Trophoblast cell (in vitro differentiated cells and primary cell): Measurements from ENCODE around the gene PALLD.
A peak's percentile ranks its signal among the peaks of the same experiment; 100 is the strongest.

Source experiments
- DNase-seq, 2 donors: peaks; one replicate each; pipeline ENCODE4 v3.0.0-alpha.2; 2016
- H2AFZ ChIP-seq: 2 replicates; pipeline ENCODE4 v1.6.1; 2013; ENCODE audit warnings: low read length, moderate library complexity, mild to moderate bottlenecking; ENCODE audit not compliant: insufficient read depth, poor library complexity
- H2AK5ac ChIP-seq: 2 replicates; pipeline ENCODE4 v1.6.1; 2013; ENCODE audit warnings: mild to moderate bottlenecking, low read length
- H2BK120ac ChIP-seq: 2 replicates; pipeline ENCODE4 v1.6.1; 2013; ENCODE audit warnings: low read length, mild to moderate bottlenecking, moderate library complexity; ENCODE audit not compliant: insufficient read depth, poor library complexity
- H2BK12ac ChIP-seq: 2 replicates; pipeline ENCODE4 v1.6.1; 2013; ENCODE audit warnings: mild to moderate bottlenecking, low read length, moderate library complexity
- H2BK5ac ChIP-seq: 2 replicates; pipeline ENCODE4 v1.6.1; 2013; ENCODE audit warnings: low read length, low read depth, moderate library complexity, mild to moderate bottlenecking; ENCODE audit not compliant: poor library complexity
- H3K14ac ChIP-seq: 2 replicates; pipeline ENCODE4 v1.6.1; 2013; ENCODE audit warnings: mild to moderate bottlenecking, low read length
- H3K18ac ChIP-seq: 2 replicates; pipeline ENCODE4 v1.6.1; 2013; ENCODE audit warnings: mild to moderate bottlenecking, low read length
- H3K23ac ChIP-seq: 2 replicates; pipeline ENCODE4 v1.6.1; 2013; ENCODE audit warnings: low read length
- H3K27ac ChIP-seq: 2 replicates; pipeline ENCODE4 v1.5.1; 2013; ENCODE audit warnings: low read depth, mild to moderate bottlenecking, inconsistent platforms, low read length, moderate library complexity
- H3K27me3 ChIP-seq: 2 replicates; pipeline ENCODE4 v1.6.1; 2013; ENCODE audit warnings: inconsistent platforms, mild to moderate bottlenecking, low read length, moderate library complexity; ENCODE audit not compliant: insufficient read depth
- H3K36me3 ChIP-seq, 2 experiments: 1 replicate in 1 of 2; 2 replicates in 1 of 2; pipeline ENCODE4 v1.6.1; 2013; ENCODE audit warnings: low read length in 2 of 2, mild to moderate bottlenecking in 2 of 2, moderate library complexity in 1 of 2; ENCODE audit not compliant: insufficient read depth in 2 of 2, control insufficient read depth in 1 of 2
- H3K4ac ChIP-seq: 2 replicates; pipeline ENCODE4 v1.6.1; 2013; ENCODE audit warnings: low read depth, mild to moderate bottlenecking, low read length, moderate library complexity
- H3K4me1 ChIP-seq, 2 experiments: 1 replicate in 1 of 2; 2 replicates in 1 of 2; pipeline ENCODE4 v1.6.1; 2013; ENCODE audit warnings: low read length in 2 of 2, mild to moderate bottlenecking in 2 of 2, moderate library complexity in 1 of 2; ENCODE audit not compliant: insufficient read depth in 2 of 2, control insufficient read depth in 1 of 2
- H3K4me2 ChIP-seq: 2 replicates; pipeline ENCODE4 v1.6.1; 2013; ENCODE audit warnings: inconsistent platforms, mild to moderate bottlenecking, low read length, moderate library complexity
- H3K4me3 ChIP-seq: 2 replicates; pipeline ENCODE4 v1.5.1; 2013; ENCODE audit warnings: mild to moderate bottlenecking, low read depth, low read length, inconsistent platforms
- H3K79me1 ChIP-seq: one replicate; pipeline ENCODE4 v1.6.1; 2013; ENCODE audit warnings: low read length
- H3K79me2 ChIP-seq: 2 replicates; pipeline ENCODE4 v1.6.1; 2013; ENCODE audit warnings: low read length, mild to moderate bottlenecking; ENCODE audit not compliant: control insufficient read depth, insufficient read depth, poor library complexity
- H3K9ac ChIP-seq: 2 replicates; pipeline ENCODE4 v1.6.1; 2013; ENCODE audit warnings: mild to moderate bottlenecking, low read length
- H3K9me3 ChIP-seq: 2 replicates; pipeline ENCODE4 v1.6.1; 2013; ENCODE audit warnings: low read depth, mild to moderate bottlenecking, control low read depth, inconsistent platforms, low read length; ENCODE audit not compliant: insufficient read depth
- H4K12ac ChIP-seq: 2 replicates; pipeline ENCODE4 v1.6.1; 2013; ENCODE audit warnings: low read depth, mild to moderate bottlenecking, low read length, moderate library complexity
- H4K8ac ChIP-seq: 2 replicates; pipeline ENCODE4 v1.6.1; 2013; ENCODE audit warnings: low read depth, mild to moderate bottlenecking, low read length, moderate library complexity
- H4K91ac ChIP-seq: one replicate; pipeline ENCODE4 v1.6.1; 2013; ENCODE audit warnings: low read depth, mild to moderate bottlenecking, low read length, moderate library complexity
- WGBS: extraction: QIAGEN DNeasy Blood & Tissue Kit; methylation state at CpG from one replicate; pipeline ENCODE4 v1.1.7; 2013; ENCODE audit warnings: missing lambda C conversion rate; ENCODE audit not compliant: insufficient read length, insufficient coverage; ENCODE audit errors: extremely low coverage; 5-methylcytosine and 5-hydroxymethylcytosine counted together

Gene PALLD

GRCh38 chr4:168831585-168831918, 334.7 kb downstream of the PALLD start:
- no peak overlapping the region for H3K4ac ChIP-seq
- peak overlapping the region; percentile 93 for H3K27ac ChIP-seq
- no CpG with 5 or more reads among the region's 14 CpGs for WGBS
- no peak for DNase-seq
- H3K4me1 ChIP-seq: peaks cover 4 to 14% of the 10 kb centered on the region in 2 experiments
- peak overlapping the region; percentile 59 for H3K9ac ChIP-seq
- peak overlapping the region; percentile 64 for H4K8ac ChIP-seq
- no peak overlapping the region for H3K4me3 ChIP-seq
- peaks cover 19% of the 10 kb centered on the region for H3K79me1 ChIP-seq
- H3K9me3 ChIP-seq: no peaks in the 10 kb centered on the region
- H2BK120ac ChIP-seq: peak overlapping the region; percentile 54
- peaks cover 27% of the 10 kb centered on the region for H3K79me2 ChIP-seq
- no peak overlapping the region for H2AK5ac ChIP-seq
- no peak overlapping the region for H3K18ac ChIP-seq
- peak overlapping the region; percentile 84 for H3K4me2 ChIP-seq
- no peaks in the 10 kb centered on the region for H3K27me3 ChIP-seq
- H3K14ac ChIP-seq: peak overlapping the region; percentile 72
- H2BK12ac ChIP-seq: peak overlapping the region; percentile 81
- no peak overlapping the region for H4K12ac ChIP-seq
- H4K91ac ChIP-seq: peak overlapping the region; percentile 35
- peak overlapping the region; percentile 72 for H2BK5ac ChIP-seq
- peaks cover 4 to 6% of the 10 kb centered on the region in 2 experiments for H3K36me3 ChIP-seq
- peak overlapping the region; percentile 85 for H2AFZ ChIP-seq
- H3K23ac ChIP-seq: no peak overlapping the region

GRCh38 chr4:168831919-168832762, 335.3 kb downstream of the PALLD start:
- Histone ChIP-seq H3K9me3 (no peaks in the 10 kb centered on the region), H2BK12ac (peak overlapping the region; percentile 55), H3K79me1 (peaks cover 19% of the 10 kb centered on the region), H4K91ac (peak overlapping the region; percentile 90), H3K9ac (peak overlapping the region; percentile 97), H3K27ac (peak overlapping the region; percentile 93), H3K4me2 (peak overlapping the region; percentile 84), H3K79me2 (peaks cover 30% of the 10 kb centered on the region), H4K8ac (peak overlapping the region; percentile 87), H2AK5ac (peak overlapping the region; percentile 91), H4K12ac (peak overlapping the region; percentile 65), H2BK120ac (peak overlapping the region; percentile 92), H3K4ac (peak overlapping the region; percentile 100), H3K27me3 (no peaks in the 10 kb centered on the region), H3K4me1 (peaks cover 4 to 11% of the 10 kb centered on the region in 2 experiments), H2AFZ (peak overlapping the region; percentile 85), H2BK5ac (peak overlapping the region; percentile 98), H3K18ac (peak overlapping the region; percentile 99), H3K14ac (peak overlapping the region; percentile 99), H3K4me3 (peak overlapping the region; percentile 93), H3K23ac (no peak overlapping the region), H3K36me3 (peaks cover 5 to 10% of the 10 kb centered on the region in 2 experiments)
- DNase-seq: peak; percentile 77 to 91
- no CpG with 5 or more reads among the region's 68 CpGs for WGBS

GRCh38 chr4:168832763-168833575, 336.1 kb downstream of the PALLD start:
- Histone ChIP-seq H4K12ac (no peak overlapping the region), H3K23ac (no peak overlapping the region), H3K9me3 (no peaks in the 10 kb centered on the region), H2BK12ac (peak overlapping the region; percentile 10), H3K79me2 (peaks cover 30% of the 10 kb centered on the region), H3K18ac (peak overlapping the region; percentile 99), H2AFZ (peak overlapping the region; percentile 17), H3K27ac (peak overlapping the region; percentile 93), H3K4ac (peak overlapping the region; percentile 100), H3K4me3 (peak overlapping the region; percentile 93), H3K79me1 (peaks cover 19% of the 10 kb centered on the region), H2BK120ac (peak overlapping the region; percentile 92), H3K9ac (peak overlapping the region; percentile 97), H4K91ac (peak overlapping the region; percentile 90), H3K4me2 (peak overlapping the region; percentile 84), H3K14ac (peak overlapping the region; percentile 99), H3K4me1 (peaks cover 4 to 11% of the 10 kb centered on the region in 2 experiments), H2BK5ac (peak overlapping the region; percentile 98), H3K36me3 (peaks cover 5 to 13% of the 10 kb centered on the region in 2 experiments), H2AK5ac (peak overlapping the region; percentile 91), H3K27me3 (no peaks in the 10 kb centered on the region), H4K8ac (peak overlapping the region; percentile 87)
- peak in 1 of 2 donors; percentile 50 for DNase-seq
- no CpG with 5 or more reads among the region's 59 CpGs for WGBS

- Histone ChIP-seq H3K27me3 (no peaks in the 10 kb centered on the region), H3K9ac (no peak overlapping the region), H3K79me2 (peaks cover 32% of the 10 kb centered on the region), H3K4me1 (peaks cover 4 to 11% of the 10 kb centered on the region in 2 experiments), H2AFZ (no peak overlapping the region), H3K27ac (no peak overlapping the region), H4K12ac (no peak overlapping the region), H3K14ac (no peak overlapping the region), H3K36me3 (peaks cover 6 to 15% of the 10 kb centered on the region in 2 experiments), H4K8ac (no peak overlapping the region), H3K23ac (no peak overlapping the region), H2BK5ac (no peak overlapping the region), H3K9me3 (no peaks in the 10 kb centered on the region), H3K4me2 (peak overlapping the region; percentile 84), H3K18ac (no peak overlapping the region), H3K4me3 (no peak overlapping the region), H2BK120ac (no peak overlapping the region), H4K91ac (no peak overlapping the region), H2AK5ac (no peak overlapping the region), H3K79me1 (peaks cover 19% of the 10 kb centered on the region), H2BK12ac (no peak overlapping the region), H3K4ac (peak overlapping the region; percentile 22)
- WGBS: no CpG with 5 or more reads among the region's 2 CpGs
- DNase-seq: no peak
These were observed 337.0 kb downstream of the PALLD start for GRCh38 chr4:168833881-168834280.
